ENCODE results near the gene PAM.

DNA sequence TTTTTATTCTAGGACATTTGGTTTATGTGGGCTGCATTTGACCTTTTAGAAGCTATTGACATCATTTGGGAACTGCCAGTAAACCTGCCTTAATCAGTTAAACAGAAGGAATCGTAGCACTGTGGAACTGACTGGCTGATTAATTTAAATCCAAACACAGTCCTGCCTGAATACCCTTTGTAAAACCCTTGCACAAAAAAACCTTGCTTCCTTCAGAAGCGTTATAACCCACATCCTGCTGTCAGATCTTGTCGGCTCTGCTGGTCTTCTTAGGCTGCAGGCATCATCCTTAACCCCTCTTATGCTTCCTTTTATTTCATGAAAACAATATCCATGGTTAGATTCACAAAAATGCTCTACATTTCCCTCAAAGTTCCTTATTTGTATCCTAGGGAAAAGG lies 46.3 kb downstream of the PAM start:
- TF ChIP-seq, protein P1, sequence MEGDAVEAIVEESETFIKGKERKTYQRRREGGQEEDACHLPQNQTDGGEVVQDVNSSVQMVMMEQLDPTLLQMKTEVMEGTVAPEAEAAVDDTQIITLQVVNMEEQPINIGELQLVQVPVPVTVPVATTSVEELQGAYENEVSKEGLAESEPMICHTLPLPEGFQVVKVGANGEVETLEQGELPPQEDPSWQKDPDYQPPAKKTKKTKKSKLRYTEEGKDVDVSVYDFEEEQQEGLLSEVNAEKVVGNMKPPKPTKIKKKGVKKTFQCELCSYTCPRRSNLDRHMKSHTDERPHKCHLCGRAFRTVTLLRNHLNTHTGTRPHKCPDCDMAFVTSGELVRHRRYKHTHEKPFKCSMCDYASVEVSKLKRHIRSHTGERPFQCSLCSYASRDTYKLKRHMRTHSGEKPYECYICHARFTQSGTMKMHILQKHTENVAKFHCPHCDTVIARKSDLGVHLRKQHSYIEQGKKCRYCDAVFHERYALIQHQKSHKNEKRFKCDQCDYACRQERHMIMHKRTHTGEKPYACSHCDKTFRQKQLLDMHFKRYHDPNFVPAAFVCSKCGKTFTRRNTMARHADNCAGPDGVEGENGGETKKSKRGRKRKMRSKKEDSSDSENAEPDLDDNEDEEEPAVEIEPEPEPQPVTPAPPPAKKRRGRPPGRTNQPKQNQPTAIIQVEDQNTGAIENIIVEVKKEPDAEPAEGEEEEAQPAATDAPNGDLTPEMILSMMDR (IDR thresholded peaks at IDR 0.05) = no peak
- TF ChIP-seq POLR2A (IDR thresholded peaks at IDR 0.05) (no peak), EP300 (IDR thresholded peaks at IDR 0.05) (no peak), POLR2AphosphoS5 (IDR thresholded peaks at IDR 0.05) (no peak)
